HG02973 (cell line): Measurements from ENCODE around the gene RNF187.
"Not testable (repeated sequence)": the region's sequence is repeated elsewhere in the genome, so short reads cannot be mapped to it uniquely, and the experiment has no call there.

ENCODE experiments used
- ATAC-seq: cut with Tn5 transposase; IDR thresholded peaks from one replicate; pipeline ENCODE4 v1.9.1; 2021; ENCODE audit warnings: moderate library complexity; ENCODE audit not compliant: unreplicated experiment

RNF187 gene

GRCh38 chr1:228459091-228459993 lies 27.8 kb upstream of the RNF187 start:
- ATAC-seq: no peak

DNA sequence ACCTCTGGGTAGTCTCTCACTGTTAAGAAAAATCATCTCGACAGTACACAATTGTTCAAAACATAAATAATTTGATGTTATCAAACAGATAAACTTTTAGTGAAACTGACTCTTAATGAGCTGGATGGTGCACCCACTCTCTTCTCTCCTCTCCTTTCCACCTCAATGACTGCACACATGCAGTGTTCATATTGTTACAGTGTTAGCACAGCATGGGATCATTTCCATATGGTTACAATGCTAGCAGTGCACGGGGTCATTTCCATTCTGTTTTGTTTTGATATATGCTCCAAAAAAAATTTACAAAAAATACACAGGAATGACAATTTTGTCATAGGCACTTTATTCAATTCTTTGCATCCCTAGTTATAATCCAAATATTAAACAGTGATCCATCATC lies 26.4 kb upstream of the RNF187 start:
- ATAC-seq: no peak

DNA sequence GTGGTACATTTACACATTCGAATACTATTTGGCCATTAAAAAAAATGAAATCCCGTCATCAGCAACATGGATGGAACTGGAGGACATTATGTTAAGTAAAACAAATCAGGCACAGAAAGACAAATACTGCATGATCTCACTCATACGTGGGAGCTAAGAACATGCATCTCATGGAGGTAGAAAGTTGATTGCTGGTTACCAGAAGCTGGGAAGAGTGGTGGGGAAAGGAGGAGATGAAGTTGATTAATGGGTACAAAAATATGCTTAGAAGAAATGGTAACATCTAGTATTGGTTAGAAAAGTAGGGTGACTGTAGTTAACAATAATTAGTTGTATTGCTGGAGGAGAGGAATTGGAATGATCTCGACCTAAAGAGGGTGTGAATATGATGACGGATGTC lies 24.6 kb upstream of the RNF187 start:
- no peak for ATAC-seq

- ATAC-seq: no peak
Observed at GRCh38 chr1:228463009-228463558, 24.1 kb upstream of the RNF187 start.

- ATAC-seq: peak; percentile 43
Observed at GRCh38 chr1:228463559-228464455, 23.4 kb upstream of the RNF187 start.

DNA sequence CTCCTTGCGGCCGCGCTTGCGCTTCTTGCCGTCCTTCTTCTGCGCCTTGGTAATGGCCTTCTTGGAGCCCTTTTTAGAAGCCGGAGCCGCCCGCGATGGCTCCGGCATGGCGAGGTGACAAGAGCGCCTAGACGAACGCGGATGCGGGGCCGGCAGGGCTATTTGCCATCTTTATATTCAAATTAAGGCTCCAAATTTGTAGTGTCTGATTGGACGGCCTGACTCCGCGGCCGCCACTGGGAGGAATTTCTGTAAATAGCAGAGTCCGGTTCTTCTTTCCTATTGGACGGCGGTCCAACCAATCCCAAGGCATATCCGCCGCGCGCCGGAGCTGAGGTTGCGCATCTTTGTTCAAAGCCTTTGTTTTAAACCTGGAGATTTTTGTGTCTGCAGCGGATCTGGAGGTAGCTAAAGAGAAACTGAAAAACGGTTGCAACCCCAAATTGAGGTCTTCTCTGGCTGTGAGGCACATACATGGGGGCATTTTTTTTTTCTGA lies 22.6 kb upstream of the RNF187 start:
- ATAC-seq: peak; percentile 82

- ATAC-seq: no peak
Observed at GRCh38 chr1:228465141-228465540, 22.0 kb upstream of the RNF187 start.

DNA sequence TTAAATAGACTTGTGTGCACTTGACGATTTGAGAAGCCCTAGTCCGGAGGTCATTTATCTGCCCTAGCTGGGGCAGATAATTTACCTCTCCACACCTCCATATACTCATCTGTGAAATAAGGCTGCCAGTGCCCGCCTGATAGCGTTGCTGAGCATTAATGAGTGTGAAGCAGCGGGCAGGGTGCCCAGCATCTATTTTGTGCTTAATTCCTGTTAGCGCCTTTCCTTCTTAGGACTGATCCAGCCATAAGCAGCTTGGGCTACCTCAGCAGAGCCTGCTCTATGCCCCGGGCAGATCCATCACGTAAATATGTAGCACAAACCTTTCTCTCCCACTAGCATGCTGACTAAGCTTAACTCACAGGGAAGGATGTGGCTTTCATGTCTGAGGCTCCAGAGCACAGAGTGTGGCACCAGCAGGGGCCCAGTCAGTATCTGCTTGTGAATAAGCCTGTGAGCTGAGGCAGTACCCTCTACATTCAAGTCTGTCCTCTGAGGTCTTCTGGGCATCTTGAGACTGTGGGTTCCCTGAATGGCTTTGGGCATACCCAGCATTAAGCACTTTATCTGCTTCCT lies 21.5 kb upstream of the RNF187 start:
- no peak for ATAC-seq

DNA sequence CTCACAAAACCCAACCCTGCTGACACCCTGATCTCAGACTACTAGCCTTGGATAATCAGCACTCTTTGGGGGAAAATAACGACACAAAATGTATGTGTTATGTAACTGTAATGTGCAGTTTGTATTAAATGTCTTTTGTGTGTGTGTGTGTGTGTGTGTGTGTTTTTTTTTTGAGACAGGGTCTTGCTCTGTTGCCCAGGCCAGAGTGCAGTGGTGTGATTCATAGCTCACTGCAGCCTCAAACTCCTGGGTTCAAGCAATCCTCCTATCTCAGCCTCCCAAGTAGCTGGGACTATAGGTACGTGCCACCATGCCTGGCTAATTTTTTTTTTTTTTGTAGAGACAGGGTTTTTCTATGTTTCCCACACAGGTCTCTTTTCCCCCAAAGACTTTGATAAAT lies 19.0 kb upstream of the RNF187 start:
- not testable (repeated sequence) for ATAC-seq

- no peak for ATAC-seq
Observed at GRCh38 chr1:228469413-228470162, 17.6 kb upstream of the RNF187 start.

- ATAC-seq: no peak
Observed at GRCh38 chr1:228471154-228471761, 15.9 kb upstream of the RNF187 start.

DNA sequence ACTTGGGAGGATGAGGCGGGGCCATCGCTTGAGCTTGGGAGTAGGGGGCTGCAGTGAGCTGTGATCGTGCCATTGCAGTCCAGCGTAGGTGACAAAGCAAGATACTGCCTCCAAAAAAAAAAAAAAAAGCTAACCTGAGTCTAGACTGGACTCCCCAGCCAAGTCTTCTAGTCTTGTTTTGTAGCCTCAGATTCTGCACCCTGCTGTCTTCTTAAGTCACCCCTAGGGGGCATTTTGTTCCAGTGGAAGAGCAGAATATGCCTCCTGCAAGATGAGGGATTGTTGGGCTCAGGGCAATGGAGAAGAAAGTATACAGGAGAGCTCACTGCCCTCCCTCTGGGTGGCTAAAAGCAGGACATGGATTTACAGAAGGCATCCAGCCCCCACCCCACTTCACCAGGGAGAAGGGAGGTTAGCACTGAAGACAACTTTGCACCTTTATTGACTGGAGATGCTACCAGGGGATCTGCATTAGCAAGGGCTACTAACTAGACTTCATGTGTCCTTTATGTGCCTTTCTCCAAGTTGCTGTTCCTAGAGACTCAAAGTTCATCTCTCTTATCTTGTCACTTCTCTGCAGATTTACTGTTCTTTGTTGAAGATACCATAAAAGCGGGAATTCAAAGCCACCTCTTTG lies 15.3 kb upstream of the RNF187 start:
- ATAC-seq: no peak

DNA sequence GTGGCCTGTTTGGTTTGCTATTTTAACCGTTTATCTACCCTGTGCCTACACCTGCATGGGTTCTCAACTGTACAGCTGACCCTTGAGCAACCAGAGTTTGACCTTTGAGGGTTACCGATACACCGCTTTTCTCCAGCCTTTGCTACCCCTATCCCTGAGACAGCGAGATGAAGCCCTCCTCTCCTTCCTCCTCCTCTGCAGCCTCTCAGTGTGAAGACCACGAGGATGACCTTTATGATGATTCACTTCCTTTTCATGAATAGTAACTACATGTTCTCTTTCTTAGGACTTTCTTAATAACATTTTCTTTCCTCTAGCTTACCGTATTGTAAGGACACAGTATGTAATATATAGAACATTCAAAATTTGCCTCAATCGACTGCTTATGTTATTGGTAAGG lies 14.5 kb upstream of the RNF187 start:
- no peak for ATAC-seq

GRCh38 chr1:228474507-228474906 lies 12.7 kb upstream of the RNF187 start:
- no peak for ATAC-seq

DNA sequence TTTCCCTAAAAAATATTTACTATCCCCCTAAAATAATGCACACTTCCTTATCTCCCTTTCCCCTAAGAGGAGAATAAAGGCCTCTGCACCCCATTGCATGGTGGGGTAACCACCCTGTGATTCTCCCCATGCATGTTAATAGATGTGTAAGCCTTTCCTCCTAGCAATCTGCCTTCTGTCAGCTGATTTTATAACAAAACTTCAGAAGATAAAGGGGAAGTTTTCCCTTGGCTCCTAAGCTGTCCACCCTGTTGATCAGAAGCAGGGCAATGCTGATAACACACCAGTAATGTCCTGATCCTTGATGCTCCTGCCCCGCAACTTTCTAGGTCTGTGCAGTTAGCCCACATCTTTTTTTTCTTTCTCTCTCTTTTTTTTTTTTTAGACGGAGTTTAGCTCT lies 11.4 kb upstream of the RNF187 start:
- ATAC-seq: no peak

DNA sequence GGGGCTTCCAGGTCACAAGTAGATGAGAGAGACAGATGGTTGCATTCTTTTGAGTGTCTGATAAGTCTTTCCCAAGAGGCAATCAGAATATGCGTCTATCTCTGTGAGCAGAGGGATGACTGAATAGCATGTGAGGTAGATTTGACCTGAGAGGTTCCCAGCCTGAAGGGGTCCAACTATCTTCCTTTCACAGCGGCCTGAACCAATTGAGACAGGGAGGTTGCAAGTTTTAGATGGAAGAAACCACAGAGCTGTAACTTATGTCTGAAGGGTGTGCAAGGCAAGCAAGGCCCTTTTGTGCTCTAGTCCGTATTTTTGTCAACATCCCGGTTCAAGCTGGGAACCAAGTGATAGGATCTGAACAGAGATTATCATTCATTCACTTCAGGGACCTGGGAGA lies 9.9 kb upstream of the RNF187 start:
- no peak for ATAC-seq

GRCh38 chr1:228478326-228478725 lies 8.9 kb upstream of the RNF187 start:
- no peak for ATAC-seq

GRCh38 chr1:228478912-228479711 lies 8.1 kb upstream of the RNF187 start:
- no peak for ATAC-seq

- ATAC-seq: no peak
Observed at GRCh38 chr1:228483789-228484188, 3.4 kb upstream of the RNF187 start.
